Activated CD4-positive, alpha-beta memory T cell treated with anti-CD3 and anti-CD28 coated beads, Interleukin-2, amount 10 ng/mL, durations not matched to agents 7 days and 5 days (primary cell): ENCODE measurements around the gene MRPL58. TPM values are rescaled to one million over a fixed set of nuclear protein-coding genes. Genes with fewer than 3 reads are reported as not detected.
A peak's percentile ranks its signal among the peaks of the same experiment; 100 is the strongest.

Experiments
- CTCF ChIA-PET: fragments of 350-600 bp; sonication (Branson Sonifier 250); formaldehyde crosslinking; loops from one replicate; lab custom pipeline; 2021; ENCODE audit warnings: antibody characterized with exemption, inconsistent platforms; lab: Charles Lee
- POLR2A ChIA-PET: fragments of 350-600 bp; sonication (Branson Sonifier 250); formaldehyde crosslinking; loops from one replicate; lab custom pipeline; 2021; ENCODE audit warnings: antibody characterized with exemption; lab: Charles Lee
- DNase-seq: peaks from one replicate; pipeline ENCODE4 v3.0.0-alpha.2; 2020
- H3K27ac Mint-ChIP-seq: one replicate; pipeline ENCODE4 v1.8.0; 2021; ENCODE audit warnings: mild to moderate bottlenecking, mixed read lengths
- H3K27me3 Mint-ChIP-seq: one replicate; pipeline ENCODE4 v1.8.0; 2021; ENCODE audit warnings: mixed read lengths
- H3K36me3 Mint-ChIP-seq: one replicate; pipeline ENCODE4 v1.8.0; 2021; ENCODE audit warnings: low read depth, mixed read lengths
- H3K4me1 Mint-ChIP-seq: one replicate; pipeline ENCODE4 v1.8.0; 2021; ENCODE audit warnings: mixed read lengths
- H3K4me3 Mint-ChIP-seq: one replicate; pipeline ENCODE4 v1.8.0; 2021; ENCODE audit warnings: mild to moderate bottlenecking, mixed read lengths
- H3K9me3 Mint-ChIP-seq: one replicate; pipeline ENCODE4 v1.8.0; 2021; ENCODE audit warnings: mixed read lengths
- total RNA-seq, 2 experiments: library from RNA; stranded (reverse); gene quantifications; one replicate each; pipeline ENCODE4 v1.2.3, GENCODE V29; 2021

Gene MRPL58
- total RNA-seq, 2 experiments from 2014 or later = 45.4 to 49.6 TPM

DNA sequence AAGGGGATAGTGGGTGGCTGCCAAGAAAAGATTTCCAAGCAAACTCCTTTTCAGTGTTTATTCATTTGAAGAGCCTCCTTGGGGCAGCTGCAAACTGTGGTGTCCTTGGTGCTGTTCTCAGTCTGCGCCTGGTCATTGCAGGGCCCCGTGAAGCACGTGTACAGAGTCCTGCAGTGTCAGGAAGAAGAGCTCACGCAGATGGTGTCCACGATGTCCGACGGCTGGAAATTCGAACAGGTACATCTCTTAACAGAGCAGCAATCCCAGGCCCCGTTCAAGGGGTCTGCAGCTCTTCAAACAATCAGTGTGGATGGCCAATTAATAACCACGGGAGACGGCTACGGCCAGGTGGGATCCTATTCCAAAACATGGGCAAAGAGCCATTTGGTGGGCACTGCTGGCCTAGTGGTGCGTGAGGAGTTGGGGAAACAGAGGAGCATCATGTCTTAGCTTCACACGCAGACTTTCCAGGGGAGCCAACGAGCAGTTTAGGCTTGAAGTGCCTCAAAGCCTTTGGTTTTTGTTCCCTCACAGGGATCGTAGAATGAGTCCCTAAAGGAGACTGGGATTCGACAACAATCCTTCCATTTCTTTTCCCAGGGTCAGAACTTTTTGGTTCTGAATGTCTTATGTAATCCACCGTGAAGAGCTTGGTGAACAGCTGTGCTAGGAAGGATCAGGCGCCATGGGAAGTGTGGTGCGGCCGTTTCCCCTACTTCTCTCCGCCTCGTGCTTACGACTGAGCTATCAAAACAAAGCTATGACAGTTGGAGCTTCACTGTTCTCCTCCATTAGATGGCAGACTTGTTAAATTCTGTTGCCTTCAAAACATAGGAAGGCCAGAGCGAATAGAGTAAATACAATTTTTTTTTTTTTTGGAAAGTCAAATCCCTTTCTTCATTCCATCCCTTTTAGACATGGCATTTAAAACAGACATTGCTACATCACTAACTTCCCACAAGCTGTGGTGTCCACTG lies 47.2 kb downstream of the MRPL58 start:
- ChIA-PET POLR2A (interaction anchor here (0.6 to 2.2 kb wide), 5 partner anchors 13 to 74 kb away, joined by 3 to 9 read pairs (median 5); partner anchors contain the start of genes ATP5PD and KCTD2), CTCF (interaction anchor here (0.6 to 2.9 kb wide), 22 partner anchors 7 to 231 kb away, joined by 3 to 19 read pairs (median 4); partner anchors contain the start of genes ARMC7, MRPL58, NUP85 and SLC16A5)
- H3K9me3 Mint-ChIP-seq = no peaks in the 10 kb centered on the region
- DNase-seq = no peak
- peaks cover 51% of the 10 kb centered on the region for H3K36me3 Mint-ChIP-seq
- no peak overlapping the region for H3K27ac Mint-ChIP-seq
- no peak overlapping the region for H3K4me3 Mint-ChIP-seq
- no peaks in the 10 kb centered on the region for H3K27me3 Mint-ChIP-seq
- peaks cover 13% of the 10 kb centered on the region for H3K4me1 Mint-ChIP-seq

DNA sequence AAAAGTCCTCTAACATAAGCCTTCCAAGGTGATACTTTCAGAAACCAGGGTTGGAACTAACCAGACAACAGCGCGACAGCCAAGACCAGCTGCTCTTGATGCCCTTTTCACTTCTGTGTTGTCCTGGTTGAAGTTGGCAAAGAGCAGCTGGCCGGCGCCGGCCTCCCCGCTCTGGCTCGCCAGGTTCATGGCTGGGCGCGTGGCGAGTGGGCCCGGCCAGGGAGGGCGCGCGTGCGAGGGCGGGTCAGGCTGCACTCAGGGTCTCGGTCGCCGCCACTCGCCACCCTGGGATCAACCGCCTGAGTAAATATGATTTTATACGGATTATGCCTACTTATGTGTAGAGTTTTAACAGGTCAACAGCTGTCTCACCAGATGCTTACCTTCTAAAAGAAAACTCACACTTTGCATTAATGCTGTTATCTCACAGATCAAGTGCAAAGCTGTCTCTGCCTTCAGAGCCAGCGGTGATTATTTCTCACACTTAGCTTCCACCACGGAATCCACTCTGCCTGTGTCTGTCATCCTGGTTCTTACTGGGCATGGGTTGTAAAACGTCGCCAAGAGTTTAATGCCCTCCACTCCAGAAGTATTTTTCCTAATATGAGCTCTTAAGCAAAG lies 48.1 kb downstream of the MRPL58 start:
- H3K36me3 Mint-ChIP-seq = peaks cover 56% of the 10 kb centered on the region
- ChIA-PET CTCF (interaction anchor here (0.6 to 3.3 kb wide), 19 partner anchors 7 to 200 kb away, joined by 3 to 19 read pairs (median 4); partner anchors contain the start of genes ARMC7, MRPL58 and NUP85), POLR2A (interaction anchor here (0.7 to 2.2 kb wide), 6 partner anchors 14 to 122 kb away, joined by 3 to 9 read pairs (median 4); partner anchors contain the start of genes ATP5PD, KCTD2, SLC16A5 and SUMO2)
- H3K9me3 Mint-ChIP-seq = no peaks in the 10 kb centered on the region
- no peak overlapping the region for H3K27ac Mint-ChIP-seq
- no peaks in the 10 kb centered on the region for H3K27me3 Mint-ChIP-seq
- peaks cover 21% of the 10 kb centered on the region for H3K4me1 Mint-ChIP-seq
- H3K4me3 Mint-ChIP-seq = no peak overlapping the region
- DNase-seq = no peak

DNA sequence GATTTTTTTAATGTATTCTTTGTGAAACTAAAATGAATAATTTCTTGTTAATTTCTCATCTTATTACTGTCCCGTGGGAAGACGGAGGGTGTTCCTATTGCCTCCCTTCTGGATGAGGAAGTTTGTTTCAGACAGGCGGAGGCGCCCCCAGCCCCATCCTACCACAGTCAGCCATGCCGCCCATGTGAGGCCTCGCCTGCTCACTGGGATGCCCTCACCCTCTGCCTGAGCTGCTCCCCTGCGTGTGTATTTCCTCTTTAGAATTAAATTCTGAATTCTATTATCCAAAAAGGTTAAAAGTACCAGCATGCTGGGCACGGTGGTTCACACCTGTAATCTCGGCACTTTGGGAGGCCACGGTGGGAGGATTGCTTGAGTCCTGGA lies 48.6 kb downstream of the MRPL58 start:
- Mint-ChIP-seq H3K36me3 (peaks cover 54% of the 10 kb centered on the region), H3K27ac (no peak overlapping the region), H3K4me3 (no peak overlapping the region), H3K27me3 (no peaks in the 10 kb centered on the region), H3K4me1 (peaks cover 26% of the 10 kb centered on the region), H3K9me3 (no peaks in the 10 kb centered on the region)
- ChIA-PET CTCF (interaction anchor here (1.0 to 3.3 kb wide), 6 partner anchors 15 to 141 kb away, joined by 3 to 19 read pairs (median 12); partner anchors contain the start of gene ARMC7), POLR2A (interaction anchor here (0.7 to 2.2 kb wide), 4 partner anchors 14 to 122 kb away, joined by 3 to 9 read pairs (median 3); partner anchors contain the start of genes ATP5PD, KCTD2, SLC16A5 and SUMO2)
- DNase-seq = no peak

DNA sequence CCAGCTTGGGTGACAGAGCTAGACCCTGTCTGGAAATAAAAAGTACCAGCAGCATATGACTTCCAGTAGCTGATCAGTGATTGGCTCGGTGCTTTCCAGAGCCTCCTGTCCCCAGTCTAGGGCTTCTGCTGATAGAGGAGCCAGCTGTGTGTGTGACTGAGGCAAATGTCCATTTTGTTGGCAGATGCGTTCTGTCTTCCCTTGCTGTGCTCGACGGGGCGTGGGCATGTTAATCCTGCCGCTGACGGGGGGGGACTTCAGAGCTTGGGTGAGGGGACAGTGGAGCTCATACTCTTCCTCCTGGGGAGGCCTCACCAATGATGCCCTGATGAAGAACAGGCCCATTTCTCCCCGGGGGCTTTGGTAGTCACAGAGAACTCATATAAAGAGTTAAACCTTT lies 49.1 kb downstream of the MRPL58 start:
- Mint-ChIP-seq H3K36me3 (peaks cover 48% of the 10 kb centered on the region), H3K27ac (no peak overlapping the region), H3K27me3 (no peaks in the 10 kb centered on the region), H3K4me1 (peaks cover 32% of the 10 kb centered on the region), H3K4me3 (no peak overlapping the region), H3K9me3 (no peaks in the 10 kb centered on the region)
- CTCF ChIA-PET = interaction anchor here (1.0 to 3.3 kb wide), 5 partner anchors 14 to 140 kb away, joined by 3 to 16 read pairs (median 6); no protein-coding TSS in a partner anchor
- POLR2A ChIA-PET = interaction anchor here (1.3 kb wide), 1 partner anchor 27 kb away, joined by 3 read pairs; the partner anchor contains the start of gene SLC16A5
- no peak for DNase-seq

DNA sequence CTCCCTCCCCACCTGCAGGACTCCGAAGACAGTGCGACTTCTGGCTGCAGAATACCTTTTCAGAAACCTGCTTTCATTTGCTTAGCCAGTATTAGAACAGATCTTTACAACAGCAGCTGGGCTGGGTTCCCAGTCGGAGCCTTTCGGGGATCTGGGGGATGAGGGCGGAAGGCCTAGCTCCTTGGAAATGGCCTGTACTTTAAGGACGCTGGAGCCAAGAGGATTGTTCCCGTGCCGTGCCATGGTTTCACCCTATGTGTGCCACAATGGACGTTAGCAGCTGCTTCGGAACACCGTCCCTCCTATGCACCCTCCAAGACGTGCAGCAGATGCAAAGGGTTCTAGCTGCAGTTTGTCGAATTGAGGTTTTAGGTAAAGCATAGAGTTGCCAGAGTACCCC lies 50.7 kb downstream of the MRPL58 start:
- CTCF ChIA-PET = interaction anchor here (1.1 to 3.3 kb wide), 4 partner anchors 43 to 105 kb away, joined by 3 to 9 read pairs (median 4); no protein-coding TSS in a partner anchor
- H3K4me3 Mint-ChIP-seq = no peak overlapping the region
- POLR2A ChIA-PET = no interaction called here
- H3K27ac Mint-ChIP-seq = no peak overlapping the region
- peaks cover 45% of the 10 kb centered on the region for H3K4me1 Mint-ChIP-seq
- no peak for DNase-seq
- no peaks in the 10 kb centered on the region for H3K27me3 Mint-ChIP-seq
- no peaks in the 10 kb centered on the region for H3K9me3 Mint-ChIP-seq
- peaks cover 48% of the 10 kb centered on the region for H3K36me3 Mint-ChIP-seq

DNA sequence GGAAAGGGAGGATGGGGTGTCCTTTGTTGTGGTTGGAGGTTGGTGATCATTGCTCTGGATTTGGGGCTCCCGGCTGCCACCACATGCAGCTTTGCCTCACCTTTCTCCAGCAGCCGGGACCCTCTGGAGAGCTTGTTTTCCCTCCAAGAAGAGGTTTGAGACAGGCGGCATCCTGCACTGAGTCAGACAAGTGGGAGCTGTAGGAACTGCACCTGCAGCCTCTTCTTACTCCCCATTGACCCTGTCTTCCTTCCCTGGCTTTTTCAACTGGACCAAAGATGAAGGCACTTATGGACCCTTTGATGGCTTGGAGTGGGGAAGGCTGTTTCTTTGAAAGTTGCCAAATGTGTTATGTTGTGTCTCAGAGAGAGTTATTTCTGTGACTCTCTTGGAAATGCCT lies 51.2 kb downstream of the MRPL58 start:
- peaks cover 48% of the 10 kb centered on the region for H3K36me3 Mint-ChIP-seq
- ChIA-PET CTCF (interaction anchor here (1.1 to 3.3 kb wide), 3 partner anchors 42 to 106 kb away, joined by 3 to 9 read pairs (median 3); no protein-coding TSS in a partner anchor), POLR2A (no interaction called here)
- no peak for DNase-seq
- H3K4me1 Mint-ChIP-seq = peaks cover 47% of the 10 kb centered on the region
- no peak overlapping the region for H3K4me3 Mint-ChIP-seq
- no peaks in the 10 kb centered on the region for H3K27me3 Mint-ChIP-seq
- H3K9me3 Mint-ChIP-seq = no peaks in the 10 kb centered on the region
- no peak overlapping the region for H3K27ac Mint-ChIP-seq

DNA sequence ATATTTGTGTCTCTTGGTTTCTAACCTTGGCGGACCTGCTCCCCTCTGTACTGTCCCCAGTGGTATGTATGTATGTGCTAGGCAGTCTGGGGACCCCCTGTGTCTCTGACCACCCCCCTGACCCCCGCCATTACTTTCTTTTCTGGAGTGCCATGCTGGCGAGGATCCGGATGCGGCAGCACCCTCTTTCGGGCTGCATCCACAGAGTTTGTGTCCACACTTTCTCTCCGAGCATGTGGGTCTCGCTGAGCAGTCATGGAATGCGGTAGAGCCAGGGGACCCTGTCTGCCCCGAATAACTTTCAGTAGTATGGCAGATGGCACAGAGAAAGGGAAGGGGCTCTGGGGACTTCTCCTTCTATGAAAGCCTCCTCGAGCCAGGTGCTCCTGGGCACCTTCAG lies 51.6 kb downstream of the MRPL58 start:
- no peak for DNase-seq
- Mint-ChIP-seq H3K4me1 (peaks cover 49% of the 10 kb centered on the region), H3K4me3 (no peak overlapping the region), H3K27ac (no peak overlapping the region), H3K36me3 (peaks cover 48% of the 10 kb centered on the region), H3K27me3 (no peaks in the 10 kb centered on the region), H3K9me3 (no peaks in the 10 kb centered on the region)
- CTCF ChIA-PET = interaction anchor here (1.1 to 1.3 kb wide), 2 partner anchors 47 to 106 kb away, joined by 3 read pairs; no protein-coding TSS in a partner anchor
- POLR2A ChIA-PET = no interaction called here

DNA sequence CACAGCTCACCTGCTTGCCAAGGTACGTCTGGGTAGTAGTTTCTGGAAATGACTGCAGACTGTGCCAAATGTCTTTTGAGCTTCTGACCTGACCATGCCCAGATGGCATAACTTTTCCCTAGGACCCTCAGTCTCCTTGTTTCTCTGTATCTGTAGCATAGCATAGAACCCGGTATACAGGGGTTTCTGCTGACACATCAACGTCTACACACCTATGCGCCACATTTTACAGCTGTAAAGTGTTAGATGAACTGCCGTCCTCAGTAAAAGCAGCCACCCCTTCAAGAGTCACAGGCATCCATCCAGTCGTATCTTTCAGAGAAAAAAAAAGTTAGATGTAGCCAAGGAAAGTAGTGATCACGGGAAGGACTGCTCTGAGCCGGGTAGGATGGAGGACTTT lies 52.0 kb downstream of the MRPL58 start:
- no peak overlapping the region for H3K4me3 Mint-ChIP-seq
- ChIA-PET CTCF (interaction anchor here (1.3 kb wide), 1 partner anchor 46 kb away, joined by 3 read pairs; no protein-coding TSS in a partner anchor), POLR2A (no interaction called here)

DNA sequence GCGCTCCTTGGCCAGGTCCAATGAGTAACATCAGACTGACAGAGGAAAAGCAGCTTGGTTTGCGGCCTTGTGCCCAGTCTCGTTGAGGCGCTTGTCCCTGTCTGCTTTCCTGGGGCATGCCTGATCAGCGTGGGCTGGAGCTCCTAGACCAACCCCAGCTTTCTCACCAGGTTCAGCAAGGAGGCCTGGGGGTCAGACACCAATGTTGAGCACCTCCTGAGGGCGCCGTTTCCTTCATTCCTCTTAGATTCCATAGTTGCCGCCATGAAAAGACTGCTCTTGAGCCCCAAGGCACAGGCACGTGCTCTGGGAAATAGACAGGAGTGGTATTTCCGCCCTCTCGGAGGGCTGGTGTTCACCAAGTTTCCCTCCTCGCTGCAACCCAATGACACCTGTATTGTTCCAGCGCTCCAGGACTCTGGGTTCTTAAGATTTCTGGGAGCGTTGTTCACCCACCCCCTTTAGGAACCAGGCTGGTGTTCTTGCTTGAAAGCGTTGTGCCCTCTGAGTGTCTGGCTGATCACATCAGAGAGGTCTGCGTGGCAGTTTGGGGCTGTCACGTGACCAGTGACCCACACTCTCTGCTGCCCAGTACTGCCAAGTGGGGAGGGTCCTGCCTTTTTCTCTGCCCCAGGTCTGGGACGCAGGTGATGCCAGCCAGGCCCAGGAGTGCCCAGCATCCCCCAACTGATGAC lies 52.5 kb downstream of the MRPL58 start:
- peaks cover 49% of the 10 kb centered on the region for H3K4me1 Mint-ChIP-seq
- ChIA-PET POLR2A (no interaction called here), CTCF (interaction anchor here (1.6 kb wide), 1 partner anchor 46 kb away, joined by 3 read pairs; no protein-coding TSS in a partner anchor)
- H3K27me3 Mint-ChIP-seq = no peaks in the 10 kb centered on the region
- peak overlapping the region; percentile 78 for H3K27ac Mint-ChIP-seq
- no peaks in the 10 kb centered on the region for H3K9me3 Mint-ChIP-seq
- no peak for DNase-seq
- no peak overlapping the region for H3K4me3 Mint-ChIP-seq
- peaks cover 41% of the 10 kb centered on the region for H3K36me3 Mint-ChIP-seq

More for the DNA sequence above, 52.0 kb downstream of the MRPL58 start:
- Mint-ChIP-seq H3K27ac (no peak overlapping the region), H3K4me1 (peaks cover 49% of the 10 kb centered on the region), H3K36me3 (peaks cover 44% of the 10 kb centered on the region), H3K9me3 (no peaks in the 10 kb centered on the region), H3K27me3 (no peaks in the 10 kb centered on the region)
- no peak for DNase-seq

DNA sequence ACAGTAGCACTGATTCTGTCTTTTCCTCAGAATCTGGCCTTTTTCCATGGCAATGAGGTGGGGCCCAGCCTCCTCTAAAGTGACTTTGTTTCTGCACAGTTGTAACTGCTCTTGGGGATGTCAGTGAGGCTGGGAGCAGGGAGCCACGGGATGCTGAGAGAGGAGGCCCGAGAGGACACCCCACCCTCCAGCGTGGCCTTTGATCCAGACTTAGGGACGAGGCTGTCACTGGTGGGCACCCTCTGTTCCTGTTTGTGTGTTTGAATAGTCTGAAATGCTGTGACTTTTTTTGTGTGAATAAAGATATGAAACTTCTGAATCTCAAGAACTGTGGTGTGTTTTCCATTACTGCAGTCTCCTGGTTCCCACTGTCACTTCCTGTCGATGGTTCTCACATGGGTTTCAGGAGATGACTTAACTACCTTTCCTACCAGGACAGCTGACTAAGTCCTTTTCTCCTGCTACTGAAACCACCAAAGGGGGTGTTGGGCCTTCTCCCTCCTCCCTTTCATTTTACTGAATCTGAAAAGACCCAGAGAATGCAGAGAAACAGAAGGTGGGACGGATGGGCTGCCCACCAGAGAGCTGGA lies 53.2 kb downstream of the MRPL58 start:
- no peak for DNase-seq
- Mint-ChIP-seq H3K4me3 (no peak overlapping the region), H3K4me1 (peaks cover 49% of the 10 kb centered on the region), H3K9me3 (no peaks in the 10 kb centered on the region), H3K36me3 (peaks cover 38% of the 10 kb centered on the region), H3K27ac (peak overlapping the region; percentile 78), H3K27me3 (no peaks in the 10 kb centered on the region)
- POLR2A ChIA-PET = interaction anchor here (0.7 to 1.1 kb wide), 2 partner anchors 37 to 53 kb away, joined by 3 read pairs; partner anchors contain the start of gene MRPL58
- CTCF ChIA-PET = interaction anchor here (0.7 to 3.0 kb wide), 4 partner anchors 11 to 48 kb away, joined by 3 to 16 read pairs (median 3); no protein-coding TSS in a partner anchor

DNA sequence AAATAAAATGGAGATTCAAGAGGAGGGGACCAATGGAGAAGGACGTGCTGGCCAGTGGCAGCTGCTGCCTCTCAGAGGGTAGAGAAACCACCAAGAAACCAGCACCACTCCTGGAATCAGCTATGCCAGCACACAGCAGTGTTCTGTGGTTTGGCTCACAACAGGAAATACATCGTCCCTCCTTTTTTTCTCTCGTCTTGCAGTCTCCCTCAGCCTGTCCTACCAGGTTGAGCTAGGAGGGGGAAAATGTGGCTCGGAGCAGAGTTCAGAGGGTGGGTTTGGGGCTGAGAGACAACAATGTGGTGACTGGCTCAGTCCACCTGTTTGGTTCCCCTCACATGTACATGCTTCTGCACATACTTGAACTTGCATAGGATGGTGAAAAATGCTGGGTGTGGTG lies 55.4 kb downstream of the MRPL58 start:
- Mint-ChIP-seq H3K9me3 (no peaks in the 10 kb centered on the region), H3K4me1 (peaks cover 43% of the 10 kb centered on the region), H3K36me3 (peaks cover 18% of the 10 kb centered on the region), H3K4me3 (no peak overlapping the region), H3K27me3 (no peaks in the 10 kb centered on the region), H3K27ac (peak overlapping the region; percentile 91)
- ChIA-PET POLR2A (interaction anchor here (0.7 to 1.6 kb wide), 10 partner anchors 9 to 194 kb away, joined by 3 to 8 read pairs (median 4); partner anchors contain the start of genes GGA3, JPT1, KCTD2 and MRPL58), CTCF (interaction anchor here (0.6 to 3.0 kb wide), 13 partner anchors 8 to 317 kb away, joined by 3 to 16 read pairs (median 3); partner anchors contain the start of gene SLC25A19)
- peak; percentile 69 for DNase-seq
